ENCODE measurements around the gene HCRTR1.

DNA sequence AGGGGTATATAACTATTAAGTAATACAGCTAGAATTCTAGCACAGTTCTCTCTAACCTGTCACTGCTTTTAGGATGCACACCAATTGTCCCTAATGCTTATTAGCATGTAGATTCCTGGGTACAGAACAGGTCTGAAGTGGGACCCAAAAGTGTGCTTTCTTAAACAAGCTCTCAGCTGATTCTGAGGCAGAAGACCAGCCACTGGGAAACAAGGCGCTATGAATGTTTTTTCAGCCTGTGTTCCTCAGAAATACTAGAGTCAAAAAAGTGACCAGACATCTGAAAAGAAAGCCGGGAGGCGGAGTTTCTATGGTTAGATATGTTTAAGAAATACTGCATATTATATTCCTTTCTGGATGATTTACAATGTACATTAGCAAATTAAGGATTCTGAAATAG lies 25.4 kb downstream of the HCRTR1 start:
- TF ChIP-seq CTCF (IDR thresholded peaks at IDR 0.05) (no peak), POLR2AphosphoS5 (IDR thresholded peaks at IDR 0.05) (no peak)

All from breast epithelium (tissue), 3 donors.